DOHH2 (cell line): ENCODE results near the gene CYP26A1.

Source experiments
- EZH2phosphoT487 ChIP-seq: fragments of 200-600 bp; sonication (generic); IDR thresholded peaks from 2 replicates; pipeline ENCODE4 v1.6.1; 2017; ENCODE audit warnings: borderline replicate concordance, mild to moderate bottlenecking, antibody characterized with exemption, low read length, moderate library complexity, mixed read lengths
- TF ChIP-seq, protein P1 (sequence below): fragments of 200-600 bp; sonication (generic); IDR thresholded peaks from one replicate; pipeline ENCODE4 v1.5.1; 2014; ENCODE audit warnings: antibody characterized with exemption, mild to moderate bottlenecking, low read depth, low read length; ENCODE audit not compliant: poor library complexity, severe bottlenecking

DNA sequence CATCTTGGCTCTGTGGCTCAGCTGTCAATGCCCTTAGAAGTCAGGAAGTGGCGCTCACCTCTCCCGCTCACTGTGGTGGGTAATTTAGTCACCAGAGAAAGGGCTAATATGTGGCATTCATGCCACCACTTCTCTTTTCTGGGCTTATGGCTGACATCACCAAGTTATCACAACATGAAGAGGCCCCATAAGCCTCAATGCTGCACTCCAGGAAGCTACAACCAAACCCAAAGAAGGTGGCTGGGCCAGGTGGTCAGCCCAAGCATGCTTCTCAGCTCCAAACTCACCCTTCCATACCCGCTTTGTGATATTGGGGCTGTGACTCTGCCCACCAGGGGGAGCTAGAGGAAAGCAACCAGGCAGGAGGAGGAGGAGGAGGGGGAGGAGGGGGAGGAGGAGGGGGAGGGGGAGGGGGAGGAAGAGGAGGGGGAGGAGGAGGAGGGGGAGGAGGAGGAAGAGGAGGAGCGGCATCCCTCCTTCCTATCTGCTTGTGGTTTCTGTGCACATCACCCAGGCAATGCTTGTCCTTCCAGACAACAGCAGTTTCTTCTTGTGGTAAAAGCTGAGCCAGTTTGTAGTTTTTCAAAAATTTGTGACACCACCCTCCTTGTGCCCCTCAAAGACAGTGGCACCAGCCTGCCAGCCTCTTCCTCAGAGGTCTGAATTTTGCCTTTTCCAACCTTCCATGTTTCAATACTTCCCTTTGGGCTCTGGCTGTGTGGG lies 42.1 kb downstream of the CYP26A1 start:
- TF ChIP-seq, protein P1, sequence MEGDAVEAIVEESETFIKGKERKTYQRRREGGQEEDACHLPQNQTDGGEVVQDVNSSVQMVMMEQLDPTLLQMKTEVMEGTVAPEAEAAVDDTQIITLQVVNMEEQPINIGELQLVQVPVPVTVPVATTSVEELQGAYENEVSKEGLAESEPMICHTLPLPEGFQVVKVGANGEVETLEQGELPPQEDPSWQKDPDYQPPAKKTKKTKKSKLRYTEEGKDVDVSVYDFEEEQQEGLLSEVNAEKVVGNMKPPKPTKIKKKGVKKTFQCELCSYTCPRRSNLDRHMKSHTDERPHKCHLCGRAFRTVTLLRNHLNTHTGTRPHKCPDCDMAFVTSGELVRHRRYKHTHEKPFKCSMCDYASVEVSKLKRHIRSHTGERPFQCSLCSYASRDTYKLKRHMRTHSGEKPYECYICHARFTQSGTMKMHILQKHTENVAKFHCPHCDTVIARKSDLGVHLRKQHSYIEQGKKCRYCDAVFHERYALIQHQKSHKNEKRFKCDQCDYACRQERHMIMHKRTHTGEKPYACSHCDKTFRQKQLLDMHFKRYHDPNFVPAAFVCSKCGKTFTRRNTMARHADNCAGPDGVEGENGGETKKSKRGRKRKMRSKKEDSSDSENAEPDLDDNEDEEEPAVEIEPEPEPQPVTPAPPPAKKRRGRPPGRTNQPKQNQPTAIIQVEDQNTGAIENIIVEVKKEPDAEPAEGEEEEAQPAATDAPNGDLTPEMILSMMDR: peak; percentile 70
- no peak for TF ChIP-seq EZH2phosphoT487
